WTC11 (cell line): ENCODE results near the gene ST6GALNAC3.

Experiments
- CTCF ChIP-seq: fragments of 200-600 bp; IDR thresholded peaks from 2 replicates; pipeline ENCODE4 v1.8.0; 2022; ENCODE audit warnings: antibody characterized with exemption
- FOXK1 ChIP-seq: sonication (generic); formaldehyde crosslinking; IDR thresholded peaks from 2 replicates; pipeline ENCODE4 v1.8.0; 2022; ENCODE audit warnings: mild to moderate bottlenecking, moderate library complexity, missing genetic modification reagents
- HMGXB4 ChIP-seq: sonication (generic); formaldehyde crosslinking; IDR thresholded peaks from 2 replicates; pipeline ENCODE4 v1.8.1; 2023; ENCODE audit warnings: mild to moderate bottlenecking, moderate library complexity, missing genetic modification reagents
- NFE2L1 ChIP-seq: sonication (generic); formaldehyde crosslinking; IDR thresholded peaks from 2 replicates; pipeline ENCODE4 v1.8.1; 2023; ENCODE audit warnings: missing genetic modification reagents
- OVOL2 ChIP-seq: fragments of 250-450 bp; sonication (Bioruptor Pico); IDR thresholded peaks from 2 replicates; pipeline ENCODE4 v1.9.0; 2021; ENCODE audit warnings: mild to moderate bottlenecking, borderline replicate concordance

GRCh38 chr1:76033800-76034475 lies 40.6 kb upstream of the ST6GALNAC3 start:
- no peak for TF ChIP-seq CTCF
- TF ChIP-seq NFE2L1 = no peak
- no peak for TF ChIP-seq OVOL2 (CRISPR knock-in tag)
- TF ChIP-seq FOXK1 (CRISPR knock-in tag) = no peak
- TF ChIP-seq HMGXB4 (CRISPR knock-in tag) = no peak
